SK-N-SH (cell line): ENCODE data around the gene PPP2R1B.

Source experiments
- CHD2 ChIP-seq: fragments of 150-350 bp; IDR thresholded peaks from 2 replicates; pipeline ENCODE4 v1.6.1; 2018; ENCODE audit warnings: low read length; ENCODE audit not compliant: partially characterized antibody
- EP300 ChIP-seq, 2 experiments: IDR thresholded peaks; 2 replicates each; pipeline versions ENCODE4 v1.4.0 to v1.6.1; 2012; ENCODE audit warnings: borderline replicate concordance in 1 of 2, low read depth in 1 of 2, low read length in 1 of 2
- EZH2phosphoT487 ChIP-seq: fragments of 200-600 bp; sonication (generic); IDR thresholded peaks from 2 replicates; pipeline ENCODE4 v1.6.1; 2017; ENCODE audit warnings: low read depth, mixed run types, mild to moderate bottlenecking, antibody characterized with exemption, moderate library complexity, borderline replicate concordance
- NFIC ChIP-seq: IDR thresholded peaks from 2 replicates; pipeline ENCODE4 v1.4.0; 2012; ENCODE audit warnings: borderline replicate concordance
- RAD21 ChIP-seq: IDR thresholded peaks from 2 replicates; pipeline ENCODE4 v1.6.1; 2012; ENCODE audit warnings: mild to moderate bottlenecking, low read length
- TCF12 ChIP-seq: IDR thresholded peaks from 2 replicates; pipeline ENCODE4 v1.4.0; 2012
- USF1 ChIP-seq: IDR thresholded peaks from 2 replicates; pipeline ENCODE4 v1.4.0; 2012; ENCODE audit warnings: low read depth, borderline replicate concordance
- YY1 ChIP-seq: IDR thresholded peaks from 2 replicates; pipeline ENCODE4 v1.4.0; 2012; ENCODE audit warnings: low read depth, mild to moderate bottlenecking
- TF ChIP-seq, protein P1 (sequence below): IDR thresholded peaks from 2 replicates; pipeline ENCODE4 v1.6.1; 2012; ENCODE audit warnings: mild to moderate bottlenecking, low read depth, low read length, moderate library complexity
- TF ChIP-seq, protein P2 (sequence below): fragments of 200-600 bp; sonication (generic); IDR thresholded peaks from 2 replicates; pipeline ENCODE4 v1.6.1; 2017; ENCODE audit warnings: antibody characterized with exemption, mild to moderate bottlenecking, moderate library complexity
- TF ChIP-seq, protein P3 (sequence below): fragments of 150-350 bp; IDR thresholded peaks from 2 replicates; pipeline ENCODE4 v1.6.1; 2016; ENCODE audit warnings: mild to moderate bottlenecking, low read depth, low read length

DNA sequence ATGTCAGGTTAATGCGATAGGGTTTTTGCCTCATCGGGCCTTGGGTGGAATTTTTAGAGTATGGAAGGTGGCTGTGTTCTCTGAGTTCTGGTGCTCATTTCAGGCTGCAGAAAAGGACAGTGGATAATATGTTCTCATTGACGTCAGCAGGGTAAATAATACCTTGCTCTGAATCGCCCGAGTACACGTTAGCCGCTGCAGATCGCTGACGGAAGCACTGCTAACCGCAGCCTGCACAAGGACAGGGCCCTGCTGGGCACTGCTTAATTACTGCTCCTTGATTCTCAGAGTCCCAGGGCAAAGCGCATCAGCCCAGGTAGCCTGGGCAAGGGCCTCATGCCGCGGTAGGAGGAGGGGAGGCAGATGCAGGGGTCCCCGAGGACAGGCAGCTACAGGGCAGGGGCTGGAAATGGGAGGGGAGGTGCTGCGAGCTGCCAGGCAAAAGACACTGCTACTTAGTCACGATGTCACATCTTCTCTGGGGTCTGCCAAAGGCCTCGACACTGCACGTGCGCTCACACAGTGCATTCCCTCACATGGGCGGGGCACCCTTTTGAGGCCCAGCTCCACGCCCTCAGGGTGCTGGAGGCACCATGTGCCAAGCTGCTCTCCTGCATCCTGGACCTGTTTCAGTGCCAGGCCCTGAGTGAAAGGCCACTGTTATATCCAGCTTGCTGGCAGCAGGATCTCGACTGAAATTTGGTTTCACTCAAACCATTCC, 35.2 kb downstream of the PPP2R1B start:
- TF ChIP-seq EZH2phosphoT487: no peak
- TF ChIP-seq, protein P1, sequence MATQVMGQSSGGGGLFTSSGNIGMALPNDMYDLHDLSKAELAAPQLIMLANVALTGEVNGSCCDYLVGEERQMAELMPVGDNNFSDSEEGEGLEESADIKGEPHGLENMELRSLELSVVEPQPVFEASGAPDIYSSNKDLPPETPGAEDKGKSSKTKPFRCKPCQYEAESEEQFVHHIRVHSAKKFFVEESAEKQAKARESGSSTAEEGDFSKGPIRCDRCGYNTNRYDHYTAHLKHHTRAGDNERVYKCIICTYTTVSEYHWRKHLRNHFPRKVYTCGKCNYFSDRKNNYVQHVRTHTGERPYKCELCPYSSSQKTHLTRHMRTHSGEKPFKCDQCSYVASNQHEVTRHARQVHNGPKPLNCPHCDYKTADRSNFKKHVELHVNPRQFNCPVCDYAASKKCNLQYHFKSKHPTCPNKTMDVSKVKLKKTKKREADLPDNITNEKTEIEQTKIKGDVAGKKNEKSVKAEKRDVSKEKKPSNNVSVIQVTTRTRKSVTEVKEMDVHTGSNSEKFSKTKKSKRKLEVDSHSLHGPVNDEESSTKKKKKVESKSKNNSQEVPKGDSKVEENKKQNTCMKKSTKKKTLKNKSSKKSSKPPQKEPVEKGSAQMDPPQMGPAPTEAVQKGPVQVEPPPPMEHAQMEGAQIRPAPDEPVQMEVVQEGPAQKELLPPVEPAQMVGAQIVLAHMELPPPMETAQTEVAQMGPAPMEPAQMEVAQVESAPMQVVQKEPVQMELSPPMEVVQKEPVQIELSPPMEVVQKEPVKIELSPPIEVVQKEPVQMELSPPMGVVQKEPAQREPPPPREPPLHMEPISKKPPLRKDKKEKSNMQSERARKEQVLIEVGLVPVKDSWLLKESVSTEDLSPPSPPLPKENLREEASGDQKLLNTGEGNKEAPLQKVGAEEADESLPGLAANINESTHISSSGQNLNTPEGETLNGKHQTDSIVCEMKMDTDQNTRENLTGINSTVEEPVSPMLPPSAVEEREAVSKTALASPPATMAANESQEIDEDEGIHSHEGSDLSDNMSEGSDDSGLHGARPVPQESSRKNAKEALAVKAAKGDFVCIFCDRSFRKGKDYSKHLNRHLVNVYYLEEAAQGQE: no peak
- TF ChIP-seq EP300 (IDR thresholded peaks at IDR 0.05; ENCODE audit: borderline replicate concordance in 1 of 2, low read depth in 1 of 2, low read length in 1 of 2): no peak
- TF ChIP-seq TCF12: no peak
- TF ChIP-seq, protein P2, sequence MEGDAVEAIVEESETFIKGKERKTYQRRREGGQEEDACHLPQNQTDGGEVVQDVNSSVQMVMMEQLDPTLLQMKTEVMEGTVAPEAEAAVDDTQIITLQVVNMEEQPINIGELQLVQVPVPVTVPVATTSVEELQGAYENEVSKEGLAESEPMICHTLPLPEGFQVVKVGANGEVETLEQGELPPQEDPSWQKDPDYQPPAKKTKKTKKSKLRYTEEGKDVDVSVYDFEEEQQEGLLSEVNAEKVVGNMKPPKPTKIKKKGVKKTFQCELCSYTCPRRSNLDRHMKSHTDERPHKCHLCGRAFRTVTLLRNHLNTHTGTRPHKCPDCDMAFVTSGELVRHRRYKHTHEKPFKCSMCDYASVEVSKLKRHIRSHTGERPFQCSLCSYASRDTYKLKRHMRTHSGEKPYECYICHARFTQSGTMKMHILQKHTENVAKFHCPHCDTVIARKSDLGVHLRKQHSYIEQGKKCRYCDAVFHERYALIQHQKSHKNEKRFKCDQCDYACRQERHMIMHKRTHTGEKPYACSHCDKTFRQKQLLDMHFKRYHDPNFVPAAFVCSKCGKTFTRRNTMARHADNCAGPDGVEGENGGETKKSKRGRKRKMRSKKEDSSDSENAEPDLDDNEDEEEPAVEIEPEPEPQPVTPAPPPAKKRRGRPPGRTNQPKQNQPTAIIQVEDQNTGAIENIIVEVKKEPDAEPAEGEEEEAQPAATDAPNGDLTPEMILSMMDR: no peak
- TF ChIP-seq, protein P3, sequence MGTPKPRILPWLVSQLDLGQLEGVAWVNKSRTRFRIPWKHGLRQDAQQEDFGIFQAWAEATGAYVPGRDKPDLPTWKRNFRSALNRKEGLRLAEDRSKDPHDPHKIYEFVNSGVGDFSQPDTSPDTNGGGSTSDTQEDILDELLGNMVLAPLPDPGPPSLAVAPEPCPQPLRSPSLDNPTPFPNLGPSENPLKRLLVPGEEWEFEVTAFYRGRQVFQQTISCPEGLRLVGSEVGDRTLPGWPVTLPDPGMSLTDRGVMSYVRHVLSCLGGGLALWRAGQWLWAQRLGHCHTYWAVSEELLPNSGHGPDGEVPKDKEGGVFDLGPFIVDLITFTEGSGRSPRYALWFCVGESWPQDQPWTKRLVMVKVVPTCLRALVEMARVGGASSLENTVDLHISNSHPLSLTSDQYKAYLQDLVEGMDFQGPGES: no peak
- no peak for TF ChIP-seq CHD2
- TF ChIP-seq USF1: no peak
- TF ChIP-seq NFIC: no peak
- no peak for TF ChIP-seq YY1
- TF ChIP-seq RAD21: no peak
